Measurements from ENCODE around the gene CLRN2.
"Not testable (repeated sequence)": the region's sequence is repeated elsewhere in the genome, so short reads cannot be mapped to it uniquely, and the experiment has no call there.

Gene CLRN2

DNA sequence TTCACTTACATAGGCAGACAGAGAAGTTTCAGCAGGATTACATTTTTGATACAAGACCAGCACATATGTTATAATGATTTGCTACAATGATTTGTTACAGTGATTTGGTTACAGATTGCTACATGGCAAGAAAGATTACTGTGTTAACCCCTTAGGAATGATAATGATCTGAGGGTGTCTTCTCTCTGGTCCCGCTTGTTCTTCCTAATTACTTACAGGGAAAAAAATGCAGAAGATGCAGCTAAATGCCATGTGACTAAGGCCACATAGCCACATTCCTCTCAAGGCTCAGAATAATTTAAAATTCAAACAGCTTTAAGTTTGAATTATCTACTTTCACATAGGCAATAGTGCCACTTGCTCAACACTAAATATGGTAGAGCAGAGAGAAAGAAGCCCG is 52.3 kb downstream of the CLRN2 start:
- no peak overlapping the region for H3K4me3 ChIP-seq (ENCODE audit: control insufficient read depth, low read depth, low read length)

DNA sequence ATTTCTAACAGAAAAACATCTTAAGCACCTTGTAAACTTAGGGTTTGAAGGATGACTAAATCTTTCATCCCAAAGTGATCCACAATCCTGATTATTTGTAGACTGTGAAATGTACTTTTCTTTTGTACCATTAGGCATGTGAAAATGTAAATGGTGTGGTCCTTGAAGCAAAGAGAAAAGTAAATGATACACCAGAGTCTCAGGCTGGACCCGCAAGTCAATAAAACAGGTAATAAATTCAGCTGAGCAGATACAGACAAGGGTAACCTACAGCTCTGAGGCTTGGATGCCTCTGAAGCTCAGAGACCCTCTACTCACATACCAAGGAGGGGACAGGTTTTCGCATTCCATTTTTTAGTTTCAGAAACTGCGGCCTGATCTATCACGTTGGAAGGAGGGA is 59.2 kb downstream of the CLRN2 start:
- TF ChIP-seq, protein P1, sequence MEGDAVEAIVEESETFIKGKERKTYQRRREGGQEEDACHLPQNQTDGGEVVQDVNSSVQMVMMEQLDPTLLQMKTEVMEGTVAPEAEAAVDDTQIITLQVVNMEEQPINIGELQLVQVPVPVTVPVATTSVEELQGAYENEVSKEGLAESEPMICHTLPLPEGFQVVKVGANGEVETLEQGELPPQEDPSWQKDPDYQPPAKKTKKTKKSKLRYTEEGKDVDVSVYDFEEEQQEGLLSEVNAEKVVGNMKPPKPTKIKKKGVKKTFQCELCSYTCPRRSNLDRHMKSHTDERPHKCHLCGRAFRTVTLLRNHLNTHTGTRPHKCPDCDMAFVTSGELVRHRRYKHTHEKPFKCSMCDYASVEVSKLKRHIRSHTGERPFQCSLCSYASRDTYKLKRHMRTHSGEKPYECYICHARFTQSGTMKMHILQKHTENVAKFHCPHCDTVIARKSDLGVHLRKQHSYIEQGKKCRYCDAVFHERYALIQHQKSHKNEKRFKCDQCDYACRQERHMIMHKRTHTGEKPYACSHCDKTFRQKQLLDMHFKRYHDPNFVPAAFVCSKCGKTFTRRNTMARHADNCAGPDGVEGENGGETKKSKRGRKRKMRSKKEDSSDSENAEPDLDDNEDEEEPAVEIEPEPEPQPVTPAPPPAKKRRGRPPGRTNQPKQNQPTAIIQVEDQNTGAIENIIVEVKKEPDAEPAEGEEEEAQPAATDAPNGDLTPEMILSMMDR (conservative IDR thresholded peaks at IDR 0.05; ENCODE audit: control insufficient read depth, insufficient read depth, low read depth, low read length) = no peak
- H3K4me3 ChIP-seq (ENCODE audit: control insufficient read depth, low read depth, low read length) = no peak overlapping the region
- DNase-seq (ENCODE audit: low read depth) = no peak

More for the DNA sequence above, 52.3 kb downstream of the CLRN2 start:
- DNase-seq (ENCODE audit: low read depth) = no peak
- TF ChIP-seq, protein P1 (conservative IDR thresholded peaks at IDR 0.05; ENCODE audit: control insufficient read depth, insufficient read depth, low read depth, low read length) = no peak

DNA sequence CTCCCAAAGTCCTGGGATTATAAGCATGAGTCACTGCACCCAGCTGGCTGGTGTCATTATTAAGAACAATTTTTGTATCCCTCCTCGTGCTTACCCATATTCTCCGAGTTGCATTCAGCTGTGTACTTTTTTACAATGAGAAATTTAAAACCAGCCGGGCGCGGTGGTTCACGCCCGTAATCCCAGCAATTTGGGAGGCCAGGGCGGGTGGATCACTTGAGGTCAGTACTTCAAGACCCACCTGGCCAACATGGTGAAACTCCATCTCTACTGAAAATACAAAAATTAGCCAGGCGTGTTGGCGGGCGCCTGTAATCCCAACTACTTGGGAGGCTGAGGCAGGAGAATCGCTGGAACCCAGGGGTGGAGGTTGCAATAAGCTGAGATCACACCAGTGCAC is 60.2 kb downstream of the CLRN2 start:
- H3K4me3 ChIP-seq (ENCODE audit: control insufficient read depth, low read depth, low read length) = not testable (repeated sequence)

More for the DNA sequence above, 60.2 kb downstream of the CLRN2 start:
- not testable (repeated sequence) for DNase-seq (ENCODE audit: low read depth)
